Diencephalon (tissue), 1 donor: Measurements from ENCODE around the gene SLC5A10. TPM values are rescaled to one million over a fixed set of nuclear protein-coding genes. Genes with fewer than 3 reads are reported as not detected.

Source experiments
- small RNA-seq: library from RNA; depleted of rRNA; stranded (forward); fragments of <200 nt; gene quantifications from one replicate; pipeline ENCODE3, GENCODE V24; 2014
- total RNA-seq: library from RNA; depleted of rRNA; stranded (reverse); fragments of >200 nt; gene quantifications from one replicate; pipeline ENCODE4 v1.2.3, GENCODE V29; 2014

SLC5A10 gene
- not detected for total RNA-seq

GRCh38 chr17:18951941-18952842, at the start of gene SLC5A10:
Gene SLC5A10, plus strand, starts transcription at chr17:18952165. Its CDS starts 41 bp downstream, at chr17:18952206.

GRCh38 chr17:19004421-19005136, 52.6 kb downstream of the SLC5A10 start, which contains the start of gene FAM83G:
Gene FAM83G, minus strand, starts transcription at chr17:19004764. Its CDS starts 723 bp downstream, at chr17:19004041.

GRCh38 chr17:19046782-19047375, 94.9 kb downstream of the SLC5A10 start, which contains the start of gene GRAP:
Gene GRAP, minus strand, starts transcription at chr17:19046957. Its CDS starts 31 bp downstream, at chr17:19046926.

Small RNAs within 50 kb of the gene (small RNA-seq; reads per million reads assigned to genes)
- not detected for gene AC090286.3
- gene RF00324: not detected

Other genes starting within 250 kb of the SLC5A10 start
- 0.23 TPM for gene FBXW10, start 208.1 kb upstream of the SLC5A10 start, total RNA-seq
- gene TVP23B, start 171.0 kb upstream of the SLC5A10 start, total RNA-seq: 42.4 TPM
- 90.7 TPM for gene PRPSAP2, start 94.0 kb upstream of the SLC5A10 start, total RNA-seq
- gene FAM83G, start 52.6 kb downstream of the SLC5A10 start, total RNA-seq: 3.7 TPM
- gene GRAP, start 94.8 kb downstream of the SLC5A10 start, total RNA-seq: 4.8 TPM
- gene GRAPL, start 175.4 kb downstream of the SLC5A10 start, total RNA-seq: 0.92 TPM